ENCODE data around the gene TSEN15. TPM values are rescaled to one million over a fixed set of nuclear protein-coding genes. Genes with fewer than 3 reads are reported as not detected.

Gene TSEN15
- total RNA-seq, 1 donor from 2014 or later = 27.2 TPM

- H3K9me3 ChIP-seq = no peaks in the 10 kb centered on the region
- peaks cover 12% of the 10 kb centered on the region for H3K36me3 ChIP-seq
- ATAC-seq (peak; percentile 20), DNase-seq (no peak)
- H3K27me3 ChIP-seq = no peaks in the 10 kb centered on the region
- intact Hi-C loops (cut with DNase I) = no loop called here
- peaks cover 14% of the 10 kb centered on the region for H3K4me1 ChIP-seq
- peak overlapping the region; percentile 89 for H3K4me3 ChIP-seq
- peak overlapping the region; percentile 91 for H3K27ac ChIP-seq
- no peak for TF ChIP-seq CTCF (IDR thresholded peaks at IDR 0.05)
Observed at GRCh38 chr1:184051138-184051484, 419 bp upstream of the TSEN15 start.

GRCh38 chr1:184052194-184052559, 647 bp downstream of the TSEN15 start:
- Histone ChIP-seq H3K9me3 (no peaks in the 10 kb centered on the region), H3K27ac (peak overlapping the region; percentile 91), H3K4me1 (peaks cover 19% of the 10 kb centered on the region), H3K36me3 (peaks cover 13% of the 10 kb centered on the region), H3K4me3 (peak overlapping the region; percentile 89), H3K27me3 (no peaks in the 10 kb centered on the region)
- no peak for ATAC-seq
- no peak for TF ChIP-seq CTCF (IDR thresholded peaks at IDR 0.05)
- intact Hi-C loops (cut with DNase I) = no loop called here
- no peak for DNase-seq

- intact Hi-C loops (cut with DNase I) = no loop called here
- H3K9me3 ChIP-seq = no peaks in the 10 kb centered on the region
- no peak for ATAC-seq
- no peak for TF ChIP-seq CTCF (IDR thresholded peaks at IDR 0.05)
- no peaks in the 10 kb centered on the region for H3K27me3 ChIP-seq
- H3K27ac ChIP-seq = no peak overlapping the region
- peaks cover 13% of the 10 kb centered on the region for H3K36me3 ChIP-seq
- H3K4me3 ChIP-seq = peak overlapping the region; percentile 89
- no peak for DNase-seq
- H3K4me1 ChIP-seq = peaks cover 19% of the 10 kb centered on the region
Observed at GRCh38 chr1:184052750-184053149, 1.2 kb downstream of the TSEN15 start.

DNA sequence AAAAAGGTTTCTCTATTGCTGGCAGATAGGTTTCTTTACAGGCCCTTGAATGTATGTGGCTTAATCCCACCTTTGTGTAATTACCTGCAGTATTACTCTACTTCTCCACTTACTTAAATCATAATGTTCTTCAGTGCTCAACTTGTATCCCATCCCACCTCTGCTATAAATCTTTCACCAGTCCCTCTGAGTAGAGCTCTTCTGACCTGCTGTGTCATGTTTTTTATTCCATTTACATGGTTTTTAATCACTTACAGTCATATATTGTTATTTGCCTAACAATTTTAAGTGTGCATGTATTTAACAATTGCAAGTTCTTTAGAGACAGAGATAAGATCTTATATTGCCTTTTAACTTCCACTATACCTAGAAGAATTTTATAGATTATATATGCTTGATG, 2.4 kb downstream of the TSEN15 start:
- no peak for DNase-seq
- intact Hi-C loops (cut with DNase I) = no loop called here

GRCh38 chr1:184056921-184057555, 5.5 kb downstream of the TSEN15 start:
- peaks cover 17% of the 10 kb centered on the region for H3K36me3 ChIP-seq
- H3K27ac ChIP-seq = peak overlapping the region; percentile 67
- DNase-seq (no peak), ATAC-seq (peak; percentile 82)
- H3K27me3 ChIP-seq = no peaks in the 10 kb centered on the region
- peaks cover 12% of the 10 kb centered on the region for H3K4me1 ChIP-seq
- no peaks in the 10 kb centered on the region for H3K9me3 ChIP-seq
- intact Hi-C loops (cut with DNase I) = no loop called here
- H3K4me3 ChIP-seq = no peak overlapping the region
- no peak for TF ChIP-seq CTCF (IDR thresholded peaks at IDR 0.05)

More for the DNA sequence above, 2.4 kb downstream of the TSEN15 start:
- Histone ChIP-seq H3K27me3 (no peaks in the 10 kb centered on the region), H3K4me1 (peaks cover 19% of the 10 kb centered on the region), H3K4me3 (no peak overlapping the region), H3K9me3 (no peaks in the 10 kb centered on the region), H3K36me3 (peaks cover 13% of the 10 kb centered on the region), H3K27ac (no peak overlapping the region)
- ATAC-seq = no peak
- TF ChIP-seq CTCF (IDR thresholded peaks at IDR 0.05) = no peak

- H3K4me3 ChIP-seq = no peak overlapping the region
- H3K9me3 ChIP-seq = no peaks in the 10 kb centered on the region
- no peaks in the 10 kb centered on the region for H3K27me3 ChIP-seq
- intact Hi-C loops (cut with DNase I) = no loop called here
- H3K27ac ChIP-seq = no peak overlapping the region
- DNase-seq (no peak), ATAC-seq (no peak)
- H3K4me1 ChIP-seq = peaks cover 5% of the 10 kb centered on the region
- TF ChIP-seq CTCF (IDR thresholded peaks at IDR 0.05) = no peak
- peaks cover 17% of the 10 kb centered on the region for H3K36me3 ChIP-seq
Observed at GRCh38 chr1:184059887-184060286, 8.4 kb downstream of the TSEN15 start.
